ENCODE results near the gene CYB5R2. TPM values are rescaled to one million over a fixed set of nuclear protein-coding genes. Genes with fewer than 3 reads are reported as not detected.

The CYB5R2 gene
- total RNA-seq, 3 donors from 2014 or later (not counting 1 experiment from before 2014, with no cell fraction given) = 0.31 to 1.2 (median 0.55) TPM

DNA sequence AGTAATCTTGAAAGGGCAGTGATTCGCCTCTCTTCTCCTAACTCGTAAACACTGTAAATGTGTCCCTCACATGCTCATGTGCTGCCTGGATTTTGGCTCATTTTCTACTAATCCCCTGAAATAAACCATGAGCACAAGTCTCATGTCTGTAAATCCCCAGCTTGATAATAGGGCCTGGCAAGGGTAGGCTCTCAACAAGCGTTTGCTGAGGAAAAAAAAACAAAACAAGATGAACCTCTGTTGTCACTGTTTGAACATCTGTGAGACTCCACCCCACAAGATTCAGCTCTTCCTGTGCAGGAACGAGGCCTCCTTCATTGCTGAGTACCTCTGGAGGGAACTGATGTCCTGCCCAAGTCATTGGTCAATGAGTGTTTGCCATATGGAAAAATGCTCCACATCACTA is 4.5 kb upstream of the CYB5R2 start:
- Mint-ChIP-seq H3K27ac (no peak overlapping the region), H3K27me3 (ENCODE audit: low read depth in 2 of 2) (peaks cover 25 to 63% of the 10 kb centered on the region in 2 donors)
- intact Hi-C loops (cut with micrococcal nuclease) = no loop called here

DNA sequence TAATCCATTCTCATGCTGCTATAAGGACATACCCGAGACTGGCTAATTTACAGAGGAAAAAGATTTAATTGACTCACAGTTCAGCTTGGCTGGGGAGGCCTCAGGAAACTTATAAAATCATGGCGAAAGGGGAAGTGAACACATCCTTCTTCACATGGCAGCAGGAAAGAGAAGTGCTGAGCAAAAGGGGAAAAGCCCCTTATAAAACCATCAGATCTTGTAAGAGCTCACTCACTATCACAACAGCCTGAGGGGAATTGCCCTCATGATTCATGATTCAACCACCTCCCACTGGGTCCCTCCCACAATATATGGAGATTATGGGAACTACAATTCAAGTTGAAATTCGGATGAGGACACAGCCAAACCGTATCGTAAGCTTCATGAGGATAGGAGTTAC is 3.8 kb upstream of the CYB5R2 start:
- H3K27ac Mint-ChIP-seq = no peak overlapping the region
- DNase-seq (no peak), ATAC-seq (no peak)
- peaks cover 32 to 70% of the 10 kb centered on the region in 2 donors for H3K27me3 Mint-ChIP-seq (ENCODE audit: low read depth in 2 of 2)
- 55% methylated on average over 4 of the region's 5 CpGs for WGBS (ENCODE audit: insufficient coverage)
- Histone ChIP-seq H3K4me3 (ENCODE audit: low read length) (no peak overlapping the region), H3K9me3 (ENCODE audit: control insufficient read depth, insufficient read depth, low read length) (no peaks in the 10 kb centered on the region), H3K36me3 (ENCODE audit: control insufficient read depth, insufficient read depth, low read length) (no peaks in the 10 kb centered on the region), H3K27me3 (ENCODE audit: control insufficient read depth, insufficient read depth, low read length) (peaks cover 16% of the 10 kb centered on the region), H3K4me1 (ENCODE audit: control insufficient read depth, insufficient read depth, low read length) (peaks cover 19% of the 10 kb centered on the region), H3K27ac (ENCODE audit: low read length) (no peak overlapping the region)
- intact Hi-C loops (cut with micrococcal nuclease) = no loop called here
- H3K9me3 Mint-ChIP-seq = no peaks in the 10 kb centered on the region
- TF ChIP-seq, protein P1, sequence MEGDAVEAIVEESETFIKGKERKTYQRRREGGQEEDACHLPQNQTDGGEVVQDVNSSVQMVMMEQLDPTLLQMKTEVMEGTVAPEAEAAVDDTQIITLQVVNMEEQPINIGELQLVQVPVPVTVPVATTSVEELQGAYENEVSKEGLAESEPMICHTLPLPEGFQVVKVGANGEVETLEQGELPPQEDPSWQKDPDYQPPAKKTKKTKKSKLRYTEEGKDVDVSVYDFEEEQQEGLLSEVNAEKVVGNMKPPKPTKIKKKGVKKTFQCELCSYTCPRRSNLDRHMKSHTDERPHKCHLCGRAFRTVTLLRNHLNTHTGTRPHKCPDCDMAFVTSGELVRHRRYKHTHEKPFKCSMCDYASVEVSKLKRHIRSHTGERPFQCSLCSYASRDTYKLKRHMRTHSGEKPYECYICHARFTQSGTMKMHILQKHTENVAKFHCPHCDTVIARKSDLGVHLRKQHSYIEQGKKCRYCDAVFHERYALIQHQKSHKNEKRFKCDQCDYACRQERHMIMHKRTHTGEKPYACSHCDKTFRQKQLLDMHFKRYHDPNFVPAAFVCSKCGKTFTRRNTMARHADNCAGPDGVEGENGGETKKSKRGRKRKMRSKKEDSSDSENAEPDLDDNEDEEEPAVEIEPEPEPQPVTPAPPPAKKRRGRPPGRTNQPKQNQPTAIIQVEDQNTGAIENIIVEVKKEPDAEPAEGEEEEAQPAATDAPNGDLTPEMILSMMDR (IDR thresholded peaks at IDR 0.05) = no peak
- H3K4me1 Mint-ChIP-seq = peaks cover 0 to 14% of the 10 kb centered on the region in 2 donors
- no peak overlapping the region for H3K4me3 Mint-ChIP-seq
- H3K36me3 Mint-ChIP-seq = no peaks in the 10 kb centered on the region

More for the DNA sequence above, 4.5 kb upstream of the CYB5R2 start:
- Mint-ChIP-seq H3K36me3 (no peaks in the 10 kb centered on the region), H3K9me3 (no peaks in the 10 kb centered on the region), H3K4me1 (peaks cover 0 to 11% of the 10 kb centered on the region in 2 donors), H3K4me3 (no peak overlapping the region)
- no peaks in the 10 kb centered on the region for H3K36me3 ChIP-seq (ENCODE audit: control insufficient read depth, insufficient read depth, low read length)
- peaks cover 15% of the 10 kb centered on the region for H3K4me1 ChIP-seq (ENCODE audit: control insufficient read depth, insufficient read depth, low read length)
- peaks cover 11% of the 10 kb centered on the region for H3K27me3 ChIP-seq (ENCODE audit: control insufficient read depth, insufficient read depth, low read length)
- TF ChIP-seq, protein P1 (IDR thresholded peaks at IDR 0.05) = no peak
- DNase-seq = no peak
- 56% methylated on average over 4 of the region's 4 CpGs for WGBS (ENCODE audit: insufficient coverage)
- no peak overlapping the region for H3K27ac ChIP-seq (ENCODE audit: low read length)
- no peak for ATAC-seq
- H3K4me3 ChIP-seq (ENCODE audit: low read length) = no peak overlapping the region
- no peaks in the 10 kb centered on the region for H3K9me3 ChIP-seq (ENCODE audit: control insufficient read depth, insufficient read depth, low read length)

DNA sequence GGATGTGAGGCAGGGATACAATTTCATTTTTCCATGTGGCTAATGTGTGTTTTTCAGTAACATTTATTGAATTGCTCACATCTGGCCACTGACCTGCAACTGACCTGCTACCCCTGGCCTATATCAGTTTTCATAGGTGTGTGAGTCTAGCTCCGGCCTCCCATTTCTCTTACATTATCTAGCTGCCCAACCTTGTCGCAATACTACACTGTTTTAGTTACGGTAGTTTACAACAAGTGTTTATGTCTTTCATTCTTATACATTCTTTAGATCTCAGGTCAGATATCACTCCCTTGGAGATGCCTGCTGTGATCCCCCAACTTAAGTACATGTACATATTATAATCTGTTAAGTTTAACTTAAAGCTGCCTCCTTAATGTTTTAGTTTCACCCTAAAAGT is 2.3 kb upstream of the CYB5R2 start:
- H3K27me3 ChIP-seq (ENCODE audit: control insufficient read depth, insufficient read depth, low read length) = peaks cover 16% of the 10 kb centered on the region
- intact Hi-C loops (cut with micrococcal nuclease) = no loop called here
- no peaks in the 10 kb centered on the region for H3K9me3 Mint-ChIP-seq
- no peak overlapping the region for H3K27ac Mint-ChIP-seq
- no peaks in the 10 kb centered on the region for H3K36me3 Mint-ChIP-seq
- no peak overlapping the region for H3K4me3 ChIP-seq (ENCODE audit: low read length)
- H3K4me1 ChIP-seq (ENCODE audit: control insufficient read depth, insufficient read depth, low read length) = peaks cover 19% of the 10 kb centered on the region
- DNase-seq (no peak), ATAC-seq (no peak)
- peaks cover 36 to 64% of the 10 kb centered on the region in 2 donors for H3K27me3 Mint-ChIP-seq (ENCODE audit: low read depth in 2 of 2)
- H3K4me1 Mint-ChIP-seq = peaks cover 0 to 14% of the 10 kb centered on the region in 2 donors
- no peak overlapping the region for H3K27ac ChIP-seq (ENCODE audit: low read length)
- 95% methylated on average over 3 of the region's 3 CpGs for WGBS (ENCODE audit: insufficient coverage)
- no peaks in the 10 kb centered on the region for H3K36me3 ChIP-seq (ENCODE audit: control insufficient read depth, insufficient read depth, low read length)
- TF ChIP-seq, protein P1 (IDR thresholded peaks at IDR 0.05) = no peak
- H3K4me3 Mint-ChIP-seq = no peak overlapping the region
- no peaks in the 10 kb centered on the region for H3K9me3 ChIP-seq (ENCODE audit: control insufficient read depth, insufficient read depth, low read length)

All from natural killer cell (primary cell).